HG03575 (cell line): ENCODE data around the gene NKPD1.

Source experiments
- ATAC-seq: cut with Tn5 transposase; IDR thresholded peaks from one replicate; pipeline ENCODE4 v1.9.1; 2021; ENCODE audit not compliant: unreplicated experiment, insufficient number of reproducible peaks, low FRiP score; ENCODE audit errors: extremely low read depth

Gene NKPD1

GRCh38 chr19:45175515-45176345 is 14.9 kb upstream of the NKPD1 start:
- ATAC-seq: no peak

GRCh38 chr19:45173816-45174215 is 13.0 kb upstream of the NKPD1 start:
- no peak for ATAC-seq

GRCh38 chr19:45172611-45173208 is 11.9 kb upstream of the NKPD1 start:
- ATAC-seq: no peak

- ATAC-seq: no peak
Measured at GRCh38 chr19:45172173-45172572, 11.4 kb upstream of the NKPD1 start.

- ATAC-seq: no peak
Measured at GRCh38 chr19:45171211-45171623, 10.4 kb upstream of the NKPD1 start.

- ATAC-seq: no peak
Measured at GRCh38 chr19:45170146-45171106, 9.6 kb upstream of the NKPD1 start.

GRCh38 chr19:45169602-45170001 is 8.8 kb upstream of the NKPD1 start:
- no peak for ATAC-seq

GRCh38 chr19:45168767-45169351 is 8.1 kb upstream of the NKPD1 start:
- no peak for ATAC-seq

- ATAC-seq: no peak
Measured at GRCh38 chr19:45166723-45167252, 6.0 kb upstream of the NKPD1 start.

- no peak for ATAC-seq
Measured at GRCh38 chr19:45164577-45165335, 4.0 kb upstream of the NKPD1 start.

- ATAC-seq: no peak
Measured at GRCh38 chr19:45163751-45164460, 3.1 kb upstream of the NKPD1 start.

GRCh38 chr19:45163156-45163555 is 2.4 kb upstream of the NKPD1 start:
- ATAC-seq: no peak

- ATAC-seq: no peak
Measured at GRCh38 chr19:45162608-45163143, 1.9 kb upstream of the NKPD1 start.

- ATAC-seq: no peak
Measured at GRCh38 chr19:45161738-45162607, 1.2 kb upstream of the NKPD1 start.

- no peak for ATAC-seq
Measured at GRCh38 chr19:45159971-45160324, 834 bp downstream of the NKPD1 start.

GRCh38 chr19:45159210-45159970 is 1.4 kb downstream of the NKPD1 start:
- no peak for ATAC-seq
